Pancreas (tissue), 10 donors: ENCODE data around the gene FBLN7. TPM values are rescaled to one million over a fixed set of nuclear protein-coding genes. Genes with fewer than 3 reads are reported as not detected.

Experiments used
- ATAC-seq, 4 donors: fragments of 200-7000 bp; cut with Tn5 transposase; one replicate each; pipeline versions ENCODE4 v1.8.0 to v1.9.1; 2020; ENCODE audit warnings: mild to moderate bottlenecking in 4 of 4, moderate library complexity in 4 of 4
- DNase-seq, 6 donors: peaks; one replicate each; pipeline ENCODE4 v3.0.0-alpha.2; 2020
- FAIRE-seq: peaks from 2 replicates; lab custom pipeline; 2012; peaks lifted over from hg19 to GRCh38; lab: Jason Lieb, UNC
- H3K27ac ChIP-seq, 4 donors: fragments of 200-600 bp; sonication (generic); 1 replicate in 3 of 4; 2 replicates in 1 of 4; pipeline versions ENCODE4 v1.5.0 to v1.8.0; 2020
- H3K27me3 ChIP-seq, 4 donors: fragments of 200-600 bp; one replicate each; pipeline ENCODE4 v1.8.0; 2021
- H3K36me3 ChIP-seq, 3 donors: fragments of 200-600 bp; sonication (generic) in 1 of 3; one replicate each; pipeline versions ENCODE4 v1.5.0 to v1.8.0; 2020 to 2021
- H3K4me1 ChIP-seq, 3 donors: fragments of 200-600 bp; one replicate each; pipeline ENCODE4 v1.8.0; 2021
- H3K4me3 ChIP-seq, 4 donors: fragments of 200-600 bp; sonication (generic) in 2 of 4; one replicate each; pipeline versions ENCODE4 v1.5.0 to v1.8.0; 2020 to 2021
- H3K9me3 ChIP-seq, 4 donors: fragments of 200-600 bp; one replicate each; pipeline ENCODE4 v1.8.0; 2021
- CTCF ChIP-seq, 4 donors: fragments of 200-600 bp; sonication (generic) in 3 of 4; IDR thresholded peaks; one replicate each; pipeline versions ENCODE4 v1.5.0 to v1.8.0; 2021; ENCODE audit warnings: antibody characterized with exemption in 4 of 4
- WGBS, 2 donors: extraction: QIAGEN DNeasy Blood & Tissue Kit; methylation state at CpG; one replicate each; pipeline ENCODE4 v1.1.7; 2013; 5-methylcytosine and 5-hydroxymethylcytosine counted together
- intact Hi-C, 3 donors: fragments of 100-400 bp; cut with DNase I; formaldehyde crosslinking; loops; one replicate each; pipeline versions ENCODE4 v1.11.1 to v1.14.2; 2022
- polyA plus RNA-seq, 2 donors: library from polyadenylated mRNA; stranded (reverse); fragments of 200-250 nt; gene quantifications; one replicate each; pipeline ENCODE4 v1.2.3, GENCODE V29; 2013
- total RNA-seq, 6 donors: library from RNA; stranded (reverse); fragmentation: NEBNext Ultra II Directional in 4 of 6; extraction: Animal tissue kit (Norgen Biotek cat#: 25700) in 4 of 6; gene quantifications; one replicate each; pipeline versions ENCODE4 v1.2.1 to v1.2.4, GENCODE V29; 2021 to 2023
- donor health status: healthy with polysubstance abuse.
- donor health status: DM: no; HTN: no; CAD: no; lungs with moderate emphysema.
- donor health status: DM: no; HTN: no; CAD: no.
- donor health status: control.
- donor health status: control.
- donor health status: Bipolar disorder and iron deficiency.
- donor health status: DM: yes; HTN: yes; CAD: no.
- donor health status: DM: no; HTN: no; CAD: no.
- donor health status: DM: no; HTN: no; CAD: no.
- donor health status: DM: yes; HTN: yes; CAD: no.

Gene FBLN7
- total and polyA plus RNA-seq, 8 donors = 0.51 to 2.8 (median 0.83) TPM

DNA sequence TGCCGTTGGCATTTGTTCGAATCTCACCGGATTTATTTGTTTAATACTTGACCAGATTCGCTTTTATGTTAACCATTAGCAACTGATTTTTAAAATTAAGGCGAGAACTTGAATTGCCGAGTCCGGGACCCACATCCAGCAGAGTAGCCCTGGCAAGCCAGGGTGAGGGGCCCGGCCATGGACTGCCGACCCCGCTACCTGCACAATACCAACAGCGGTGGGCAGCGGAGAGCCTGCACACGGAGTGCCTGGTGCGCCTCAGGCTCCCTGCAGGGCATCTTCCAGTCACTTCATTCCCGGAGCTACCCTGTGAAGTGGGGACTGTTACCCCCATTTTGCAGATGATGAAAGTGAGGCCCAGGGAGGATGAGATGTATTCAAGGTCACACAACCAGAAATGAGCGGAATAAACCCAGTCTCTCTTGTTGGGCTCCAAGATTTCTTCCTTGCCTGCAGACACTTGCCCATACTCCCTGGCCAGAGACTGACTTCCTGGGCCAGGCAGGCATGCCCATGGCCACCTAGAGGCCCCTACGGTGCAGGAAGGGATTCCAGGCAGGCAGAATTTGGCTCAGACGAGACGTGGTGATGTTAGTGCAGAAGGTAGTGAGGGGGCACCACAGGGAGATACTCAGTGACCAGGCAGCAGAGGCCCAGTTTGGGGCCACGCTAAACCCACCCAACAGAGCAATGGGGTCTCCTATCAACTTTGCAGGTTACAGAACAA, 2.9 kb downstream of the FBLN7 start:
- 77 to 83% methylated on average over 20 of the region's 20 CpGs for WGBS, 2 donors
- H3K36me3 ChIP-seq = no peaks in the 10 kb centered on the region
- no peaks in the 10 kb centered on the region for H3K27me3 ChIP-seq
- TF ChIP-seq CTCF (IDR thresholded peaks at IDR 0.05) = no peak
- no peak for DNase-seq
- intact Hi-C loops = no loop called here
- no peak overlapping the region for H3K27ac ChIP-seq
- H3K9me3 ChIP-seq = no peaks in the 10 kb centered on the region
- FAIRE-seq = no peak
- H3K4me1 ChIP-seq = no peaks in the 10 kb centered on the region
- no peak overlapping the region for H3K4me3 ChIP-seq
- no peak for ATAC-seq

- no peak for FAIRE-seq
- no peaks in the 10 kb centered on the region for H3K4me1 ChIP-seq
These were observed 3.4 kb downstream of the FBLN7 start for GRCh38 chr2:112141626-112142007.

DNA sequence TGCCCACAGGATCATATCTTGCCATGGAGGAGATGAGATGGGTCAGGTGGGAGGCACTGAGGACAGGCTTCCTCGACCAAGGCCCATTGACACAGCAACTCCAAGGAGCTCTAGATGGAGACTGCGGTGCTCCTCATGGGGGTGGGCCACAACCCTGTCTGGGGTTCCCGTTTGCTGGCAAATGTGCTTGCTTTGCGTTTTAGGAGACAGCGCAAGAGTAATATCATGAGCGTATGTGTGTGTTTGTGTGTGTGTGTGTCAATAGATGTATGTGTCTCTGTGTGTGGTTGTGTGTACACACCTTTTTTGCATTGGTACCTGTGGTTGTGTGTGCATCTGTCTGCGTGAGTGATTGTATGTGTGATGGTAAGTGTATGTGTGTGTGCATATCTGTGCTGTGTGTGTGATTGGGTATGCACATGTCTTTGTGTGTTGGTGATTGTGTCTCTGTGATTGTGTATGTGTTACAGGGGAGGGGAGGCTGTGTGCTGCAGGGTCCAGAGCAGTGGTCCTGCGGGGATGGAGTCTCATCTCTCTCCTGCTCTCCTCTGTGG, 4.4 kb downstream of the FBLN7 start:
- no peaks in the 10 kb centered on the region for H3K27me3 ChIP-seq
- intact Hi-C loops = no loop called here
- ATAC-seq = no peak

More at GRCh38 chr2:112141626-112142007, 3.4 kb downstream of the FBLN7 start:
- peak in 3 of 4 donors; percentile 43 to 81 (median 64) for ATAC-seq
- Histone ChIP-seq H3K4me3 (no peak overlapping the region), H3K27ac (no peak overlapping the region), H3K36me3 (no peaks in the 10 kb centered on the region), H3K9me3 (no peaks in the 10 kb centered on the region), H3K27me3 (no peaks in the 10 kb centered on the region)
- intact Hi-C loops = no loop called here
- 58 to 64% methylated on average over 7 of the region's 7 CpGs for WGBS, 2 donors
- no peak for DNase-seq
- no peak for TF ChIP-seq CTCF (IDR thresholded peaks at IDR 0.05)

DNA sequence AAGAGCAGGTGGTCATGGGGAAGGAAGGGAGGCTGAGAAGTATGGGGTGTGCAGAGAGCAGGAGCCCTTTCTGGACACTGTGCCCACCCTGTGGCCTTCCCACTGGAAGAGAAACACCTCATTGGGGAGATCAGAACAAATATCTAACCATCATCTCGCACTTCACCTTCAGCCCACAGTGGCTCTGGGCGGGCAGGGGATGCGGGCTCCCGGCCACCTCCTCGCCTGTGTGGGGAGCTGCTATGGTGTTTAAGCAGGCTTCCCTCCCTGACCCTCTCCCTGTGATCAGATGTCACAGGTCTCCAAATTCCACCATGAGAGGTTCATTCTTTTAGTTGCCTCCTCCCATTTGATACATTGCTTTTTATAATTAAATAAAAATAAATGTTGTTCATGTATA, 5.0 kb downstream of the FBLN7 start:
- no peaks in the 10 kb centered on the region for H3K9me3 ChIP-seq
- FAIRE-seq (no peak), DNase-seq (no peak), ATAC-seq (no peak)
- H3K36me3 ChIP-seq = no peaks in the 10 kb centered on the region
- WGBS, 2 donors = 81 to 88% methylated on average over 5 of the region's 5 CpGs
- intact Hi-C loops = no loop called here
- H3K27ac ChIP-seq = no peak overlapping the region
- H3K27me3 ChIP-seq = no peaks in the 10 kb centered on the region
- TF ChIP-seq CTCF (IDR thresholded peaks at IDR 0.05) = no peak
- H3K4me3 ChIP-seq = no peak overlapping the region
- H3K4me1 ChIP-seq = no peaks in the 10 kb centered on the region

More for the DNA sequence above, 4.4 kb downstream of the FBLN7 start:
- Histone ChIP-seq H3K36me3 (no peaks in the 10 kb centered on the region), H3K4me1 (no peaks in the 10 kb centered on the region), H3K9me3 (no peaks in the 10 kb centered on the region), H3K4me3 (no peak overlapping the region), H3K27ac (no peak overlapping the region)
- FAIRE-seq (no peak), DNase-seq (no peak)
- 78 to 81% methylated on average over 8 of the region's 8 CpGs for WGBS, 2 donors
- TF ChIP-seq CTCF (IDR thresholded peaks at IDR 0.05) = no peak

DNA sequence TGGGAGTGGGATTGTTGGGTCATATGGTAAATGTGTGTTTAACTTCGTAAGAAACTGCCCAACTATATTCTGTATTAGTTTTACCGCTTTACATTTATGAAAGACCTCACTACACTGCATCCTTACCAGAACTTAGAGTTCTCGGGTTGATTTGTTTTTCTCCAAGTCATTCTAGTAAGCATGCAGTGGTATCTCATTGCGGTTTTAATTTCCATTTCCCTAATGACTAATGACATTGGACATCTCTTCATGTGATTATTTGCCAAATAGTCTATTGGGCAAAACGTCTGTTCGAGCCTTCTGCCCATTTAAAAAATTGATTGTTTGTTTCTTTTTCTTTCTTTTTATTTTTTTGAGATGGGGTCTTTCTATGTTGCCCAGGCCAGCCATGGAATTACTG, 6.8 kb downstream of the FBLN7 start:
- Histone ChIP-seq H3K27me3 (no peaks in the 10 kb centered on the region), H3K4me1 (no peaks in the 10 kb centered on the region), H3K36me3 (no peaks in the 10 kb centered on the region), H3K4me3 (no peak overlapping the region), H3K9me3 (no peaks in the 10 kb centered on the region), H3K27ac (no peak overlapping the region)
- WGBS, 2 donors = 87 to 88% methylated on average over 6 of the region's 6 CpGs
- no peak for TF ChIP-seq CTCF (IDR thresholded peaks at IDR 0.05)
- ATAC-seq (no peak), DNase-seq (no peak), FAIRE-seq (no peak)
- intact Hi-C loops = no loop called here
